ENCODE measurements around the gene ANKRD37.

ANKRD37 gene

GRCh38 chr4:185374573-185374972, 22.1 kb upstream of the ANKRD37 start:
- POLR2A ChIA-PET: no interaction called here
- DNase-seq (ENCODE audit: low read depth, low spot score): no peak
- TF ChIP-seq CTCF (IDR thresholded peaks at IDR 0.05; ENCODE audit: insufficient read depth, low read length, missing control alignments): no peak
- CTCF ChIA-PET: no interaction called here
- H3K4me3 ChIP-seq (ENCODE audit: low read depth, low read length): no peak overlapping the region

GRCh38 chr4:185378264-185378663, 18.4 kb upstream of the ANKRD37 start:
- CTCF ChIA-PET: interaction anchor here (1.3 to 1.6 kb wide), 2 partner anchors 11 to 14 kb away, joined by 3 to 6 read pairs; no protein-coding TSS in a partner anchor

GRCh38 chr4:185379326-185380295, 17.0 kb upstream of the ANKRD37 start:
- no peak for DNase-seq (ENCODE audit: low read depth, low spot score)
- H3K4me3 ChIP-seq (ENCODE audit: low read depth, low read length): no peak overlapping the region
- CTCF ChIA-PET: interaction anchor here (0.9 kb wide), 1 partner anchor 237 kb away, joined by 3 read pairs; the partner anchor contains the start of gene SLC25A4
- no peak for TF ChIP-seq CTCF (IDR thresholded peaks at IDR 0.05; ENCODE audit: insufficient read depth, low read length, missing control alignments)
- POLR2A ChIA-PET: no interaction called here

More at GRCh38 chr4:185378264-185378663, 18.4 kb upstream of the ANKRD37 start:
- POLR2A ChIA-PET: no interaction called here
- no peak for TF ChIP-seq CTCF (IDR thresholded peaks at IDR 0.05; ENCODE audit: insufficient read depth, low read length, missing control alignments)
- no peak for DNase-seq (ENCODE audit: low read depth, low spot score)
- H3K4me3 ChIP-seq (ENCODE audit: low read depth, low read length): no peak overlapping the region

DNA sequence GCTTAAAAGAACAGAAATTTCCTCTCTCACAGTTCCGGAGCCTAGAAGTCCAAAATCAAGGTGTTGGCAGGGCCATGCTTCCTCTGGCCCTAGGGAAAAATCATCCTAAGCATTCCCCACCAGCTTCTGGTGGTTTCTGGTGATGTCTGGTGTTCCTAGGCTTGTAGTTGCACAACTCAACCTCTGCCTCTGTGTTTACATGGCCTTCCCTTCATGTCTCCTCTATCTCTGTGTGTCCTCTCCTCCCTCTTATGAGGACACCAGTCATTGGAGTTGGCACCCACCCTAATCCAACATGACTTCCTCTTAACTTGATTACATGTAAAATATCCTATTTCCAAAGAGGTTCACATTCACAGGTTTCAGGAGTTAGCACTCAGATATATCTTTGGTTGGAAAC, 16.3 kb upstream of the ANKRD37 start:
- CTCF ChIA-PET: interaction anchor here (0.9 kb wide), 1 partner anchor 238 kb away, joined by 3 read pairs; the partner anchor contains the start of gene SLC25A4
- TF ChIP-seq CTCF (IDR thresholded peaks at IDR 0.05; ENCODE audit: insufficient read depth, low read length, missing control alignments): no peak
- no peak overlapping the region for H3K4me3 ChIP-seq (ENCODE audit: low read depth, low read length)
- POLR2A ChIA-PET: no interaction called here
- DNase-seq (ENCODE audit: low read depth, low spot score): no peak

DNA sequence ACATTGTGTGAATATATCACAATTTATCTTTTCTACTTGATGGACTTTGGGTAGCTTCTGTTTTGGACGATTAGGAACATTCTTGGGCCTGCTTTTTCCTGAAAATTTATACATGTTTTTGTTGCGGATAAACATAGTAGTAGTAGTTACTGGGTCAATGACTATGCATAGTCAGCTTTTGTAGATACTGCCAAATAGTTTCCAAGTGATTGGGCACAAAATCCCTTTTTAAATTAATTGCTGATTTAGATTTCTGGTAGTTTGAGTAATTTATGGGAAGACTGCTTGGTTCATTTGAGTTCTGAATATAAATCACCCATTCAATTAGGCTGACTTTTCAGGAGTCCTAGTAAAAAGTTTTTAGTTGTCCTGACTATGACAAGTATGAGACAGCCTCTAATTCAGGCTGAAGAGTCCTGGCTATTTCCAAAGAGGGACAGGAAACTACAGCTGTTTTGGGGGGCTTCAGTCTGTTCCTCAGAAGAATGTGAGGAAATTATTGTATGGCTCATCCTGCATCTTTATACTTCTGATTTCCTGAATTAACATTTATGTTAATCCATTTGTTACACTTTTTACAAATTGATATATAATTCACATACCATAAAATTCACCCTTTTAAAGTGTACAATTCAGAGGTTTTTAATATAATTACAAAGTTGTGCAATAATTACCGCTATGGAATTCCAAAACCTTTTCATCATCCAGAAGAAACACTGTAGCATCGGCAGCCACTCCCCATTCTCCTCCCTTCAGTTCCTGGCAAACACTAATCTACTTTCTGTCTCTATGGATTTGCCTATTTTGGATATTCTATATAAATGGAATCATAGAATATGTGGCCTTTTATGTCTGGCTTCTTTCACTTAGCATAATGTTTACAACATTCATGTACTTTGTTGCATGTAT, 15.1 kb upstream of the ANKRD37 start:
- H3K4me3 ChIP-seq (ENCODE audit: low read depth, low read length): no peak overlapping the region
- ChIA-PET POLR2A (no interaction called here), CTCF (no interaction called here)
- DNase-seq (ENCODE audit: low read depth, low spot score): no peak
- TF ChIP-seq CTCF (IDR thresholded peaks at IDR 0.05; ENCODE audit: insufficient read depth, low read length, missing control alignments): no peak

DNA sequence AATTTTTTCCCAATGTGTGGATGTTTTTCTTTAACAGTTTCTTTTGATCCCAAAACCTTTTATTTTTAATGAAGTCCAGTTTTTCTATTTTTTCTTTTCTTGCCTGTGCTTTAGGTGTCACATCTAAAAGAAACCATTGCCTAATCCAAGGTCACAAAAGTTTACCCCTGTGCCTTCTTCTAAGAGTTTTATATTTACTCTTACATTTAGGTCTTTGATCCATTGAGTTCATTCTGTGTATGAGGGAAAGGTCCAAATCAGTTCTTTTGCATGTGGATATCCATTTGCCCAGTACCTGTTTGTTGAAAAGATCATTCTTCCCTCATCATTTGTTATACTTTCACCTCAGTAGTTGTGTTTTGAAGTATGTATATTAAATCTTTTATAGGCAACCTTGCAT, 13.9 kb upstream of the ANKRD37 start:
- ChIA-PET CTCF (no interaction called here), POLR2A (no interaction called here)
- no peak overlapping the region for H3K4me3 ChIP-seq (ENCODE audit: low read depth, low read length)
- TF ChIP-seq CTCF (IDR thresholded peaks at IDR 0.05; ENCODE audit: insufficient read depth, low read length, missing control alignments): no peak
- DNase-seq (ENCODE audit: low read depth, low spot score): no peak
